ENCODE data around the gene NOL11.
"Not testable (repeated sequence)": the region's sequence is repeated elsewhere in the genome, so short reads cannot be mapped to it uniquely, and the experiment has no call there.

The NOL11 gene

GRCh38 chr17:67725807-67726206, 8.1 kb downstream of the NOL11 start:
- Mint-ChIP-seq H3K4me1 (ENCODE audit: low read depth) (peaks cover 44% of the 10 kb centered on the region), H3K9me3 (ENCODE audit: low read depth) (no peaks in the 10 kb centered on the region), H3K36me3 (peaks cover 5% of the 10 kb centered on the region), H3K27me3 (no peaks in the 10 kb centered on the region), H3K4me3 (peak overlapping the region; percentile 50), H3K27ac (peak overlapping the region; percentile 81)

GRCh38 chr17:67727152-67728039, 9.7 kb downstream of the NOL11 start:
- H3K9me3 Mint-ChIP-seq (ENCODE audit: low read depth); H3K27me3 Mint-ChIP-seq; H3K4me3 Mint-ChIP-seq: not testable (repeated sequence)
- Mint-ChIP-seq H3K27ac (peak overlapping the region; percentile 8), H3K4me1 (ENCODE audit: low read depth) (peaks cover 41% of the 10 kb centered on the region), H3K36me3 (peaks cover 11% of the 10 kb centered on the region)

GRCh38 chr17:67729903-67730302, 12.2 kb downstream of the NOL11 start:
- Mint-ChIP-seq H3K36me3 (peaks cover 15% of the 10 kb centered on the region), H3K4me1 (ENCODE audit: low read depth) (peaks cover 51% of the 10 kb centered on the region), H3K4me3 (no peak overlapping the region), H3K27me3 (no peaks in the 10 kb centered on the region), H3K9me3 (ENCODE audit: low read depth) (no peaks in the 10 kb centered on the region), H3K27ac (peak overlapping the region; percentile 22)

GRCh38 chr17:67730731-67731130, 13.0 kb downstream of the NOL11 start:
- H3K9me3 Mint-ChIP-seq (ENCODE audit: low read depth), result no peaks in the 10 kb centered on the region
- H3K27me3 Mint-ChIP-seq, result no peaks in the 10 kb centered on the region
- H3K27ac Mint-ChIP-seq, result no peak overlapping the region
- peaks cover 44% of the 10 kb centered on the region for H3K4me1 Mint-ChIP-seq (ENCODE audit: low read depth)
- peaks cover 15% of the 10 kb centered on the region for H3K36me3 Mint-ChIP-seq
- H3K4me3 Mint-ChIP-seq, result no peak overlapping the region

GRCh38 chr17:67733449-67733848, 15.7 kb downstream of the NOL11 start:
- H3K4me3 Mint-ChIP-seq, result no peak overlapping the region
- peak overlapping the region; percentile 1 for H3K27ac Mint-ChIP-seq
- H3K4me1 Mint-ChIP-seq (ENCODE audit: low read depth), result peaks cover 28% of the 10 kb centered on the region
- H3K36me3 Mint-ChIP-seq, result peaks cover 13% of the 10 kb centered on the region
- H3K27me3 Mint-ChIP-seq, result no peaks in the 10 kb centered on the region
- H3K9me3 Mint-ChIP-seq (ENCODE audit: low read depth), result no peaks in the 10 kb centered on the region

- H3K27me3 Mint-ChIP-seq, result no peaks in the 10 kb centered on the region
- peaks cover 20% of the 10 kb centered on the region for H3K4me1 Mint-ChIP-seq (ENCODE audit: low read depth)
- H3K27ac Mint-ChIP-seq, result no peak overlapping the region
- H3K4me3 Mint-ChIP-seq, result no peak overlapping the region
- H3K36me3 Mint-ChIP-seq, result peaks cover 7% of the 10 kb centered on the region
- no peaks in the 10 kb centered on the region for H3K9me3 Mint-ChIP-seq (ENCODE audit: low read depth)
Observed at GRCh38 chr17:67737145-67737544, 19.4 kb downstream of the NOL11 start.

GRCh38 chr17:67742025-67742424, 24.3 kb downstream of the NOL11 start:
- Mint-ChIP-seq H3K36me3 (peaks cover 3% of the 10 kb centered on the region), H3K4me1 (ENCODE audit: low read depth) (no peaks in the 10 kb centered on the region), H3K4me3 (no peak overlapping the region), H3K27me3 (no peaks in the 10 kb centered on the region), H3K9me3 (ENCODE audit: low read depth) (no peaks in the 10 kb centered on the region), H3K27ac (peak overlapping the region; percentile 16)

GRCh38 chr17:67746704-67747571, 29.2 kb downstream of the NOL11 start:
- Mint-ChIP-seq H3K9me3 (ENCODE audit: low read depth) (no peaks in the 10 kb centered on the region), H3K4me3 (no peak overlapping the region), H3K36me3 (peaks cover 12% of the 10 kb centered on the region), H3K4me1 (ENCODE audit: low read depth) (no peaks in the 10 kb centered on the region), H3K27ac (no peak overlapping the region), H3K27me3 (no peaks in the 10 kb centered on the region)

GRCh38 chr17:67747681-67748235, 30.0 kb downstream of the NOL11 start:
- no peak overlapping the region for H3K4me3 Mint-ChIP-seq
- H3K27me3 Mint-ChIP-seq, result no peaks in the 10 kb centered on the region

GRCh38 chr17:67750067-67750466, 32.3 kb downstream of the NOL11 start:
- H3K4me1 Mint-ChIP-seq (ENCODE audit: low read depth), result no peaks in the 10 kb centered on the region
- H3K9me3 Mint-ChIP-seq (ENCODE audit: low read depth), result no peaks in the 10 kb centered on the region
- no peaks in the 10 kb centered on the region for H3K27me3 Mint-ChIP-seq
- H3K4me3 Mint-ChIP-seq, result no peak overlapping the region
- H3K36me3 Mint-ChIP-seq, result peaks cover 16% of the 10 kb centered on the region
- no peak overlapping the region for H3K27ac Mint-ChIP-seq

More at GRCh38 chr17:67747681-67748235, 30.0 kb downstream of the NOL11 start:
- H3K9me3 Mint-ChIP-seq (ENCODE audit: low read depth), result no peaks in the 10 kb centered on the region
- H3K36me3 Mint-ChIP-seq, result peaks cover 12% of the 10 kb centered on the region
- H3K4me1 Mint-ChIP-seq (ENCODE audit: low read depth), result no peaks in the 10 kb centered on the region
- H3K27ac Mint-ChIP-seq, result no peak overlapping the region

- peaks cover 20% of the 10 kb centered on the region for H3K36me3 Mint-ChIP-seq
- no peak overlapping the region for H3K27ac Mint-ChIP-seq
- no peak overlapping the region for H3K4me3 Mint-ChIP-seq
- H3K27me3 Mint-ChIP-seq, result no peaks in the 10 kb centered on the region
- H3K4me1 Mint-ChIP-seq (ENCODE audit: low read depth), result peaks cover 3% of the 10 kb centered on the region
- no peaks in the 10 kb centered on the region for H3K9me3 Mint-ChIP-seq (ENCODE audit: low read depth)
Observed at GRCh38 chr17:67751101-67752074, 33.7 kb downstream of the NOL11 start.

- H3K27me3 Mint-ChIP-seq; H3K9me3 Mint-ChIP-seq (ENCODE audit: low read depth); H3K27ac Mint-ChIP-seq; H3K4me3 Mint-ChIP-seq; H3K4me1 Mint-ChIP-seq (ENCODE audit: low read depth): not testable (repeated sequence)
- H3K36me3 Mint-ChIP-seq, result peaks cover 21% of the 10 kb centered on the region
Observed at GRCh38 chr17:67752160-67752559, 34.4 kb downstream of the NOL11 start.

GRCh38 chr17:67753026-67753425, 35.3 kb downstream of the NOL11 start:
- no peak overlapping the region for H3K4me3 Mint-ChIP-seq
- no peak overlapping the region for H3K27ac Mint-ChIP-seq
- H3K4me1 Mint-ChIP-seq (ENCODE audit: low read depth), result peaks cover 3% of the 10 kb centered on the region
- no peaks in the 10 kb centered on the region for H3K27me3 Mint-ChIP-seq
- H3K9me3 Mint-ChIP-seq (ENCODE audit: low read depth), result no peaks in the 10 kb centered on the region
- peaks cover 17% of the 10 kb centered on the region for H3K36me3 Mint-ChIP-seq

- H3K4me1 Mint-ChIP-seq (ENCODE audit: low read depth), result peaks cover 3% of the 10 kb centered on the region
- no peaks in the 10 kb centered on the region for H3K27me3 Mint-ChIP-seq
- peaks cover 17% of the 10 kb centered on the region for H3K36me3 Mint-ChIP-seq
- no peak overlapping the region for H3K27ac Mint-ChIP-seq
- no peak overlapping the region for H3K4me3 Mint-ChIP-seq
- no peaks in the 10 kb centered on the region for H3K9me3 Mint-ChIP-seq (ENCODE audit: low read depth)
Observed at GRCh38 chr17:67754001-67754400, 36.3 kb downstream of the NOL11 start.

All from activated naive CD8-positive, alpha-beta T cell (primary cell).